A673 (cell line): ENCODE results near the gene SLC24A2. TPM values are rescaled to one million over a fixed set of nuclear protein-coding genes. Genes with fewer than 3 reads are reported as not detected.

ENCODE experiments used
- BruUV-seq: library from RNA; stranded (reverse); fragments of 400-500 nt; replicated peaks from 2 replicates; lab custom pipeline; 2021; lab: Mats Ljungman, UMichigan
- CTCF ChIA-PET: fragments of 300-600 bp; sonication (Branson Sonifier 250); formaldehyde crosslinking; loops from one replicate; lab custom pipeline; 2022; ENCODE audit warnings: antibody characterized with exemption; lab: Charles Lee
- POLR2A ChIA-PET: fragments of 300-600 bp; sonication (Branson Sonifier 250); formaldehyde crosslinking; loops from one replicate; lab custom pipeline; 2022; ENCODE audit warnings: antibody characterized with exemption; ENCODE audit not compliant: low non-redundant PET; lab: Charles Lee
- DNase-seq: peaks from one replicate; pipeline ENCODE4 v3.0.0-alpha.2; 2015; ENCODE audit warnings: low spot score
- H3K27ac ChIP-seq: fragments of 200-600 bp; sonication (generic); 2 replicates; pipeline ENCODE4 v1.5.1; 2016; ENCODE audit warnings: mixed run types, low read depth, mild to moderate bottlenecking, mixed read lengths, antibody characterized with exemption, low read length; ENCODE audit not compliant: poor library complexity, severe bottlenecking
- H3K27me3 ChIP-seq: fragments of 200-600 bp; sonication (generic); replicated peaks from 2 replicates; pipeline ENCODE4 v1.6.1; 2017; ENCODE audit warnings: mixed run types, low read depth, mild to moderate bottlenecking, mixed read lengths, antibody characterized with exemption, low read length; ENCODE audit not compliant: insufficient read depth, poor library complexity
- H3K36me3 ChIP-seq: fragments of 200-600 bp; sonication (generic); 2 replicates; pipeline ENCODE4 v1.6.1; 2016; ENCODE audit warnings: mixed run types, mild to moderate bottlenecking, mixed read lengths, antibody characterized with exemption, low read length; ENCODE audit not compliant: insufficient read depth, poor library complexity, severe bottlenecking
- H3K4me1 ChIP-seq: fragments of 200-600 bp; sonication (generic); 2 replicates; pipeline ENCODE4 v1.6.1; 2017; ENCODE audit warnings: mixed run types, mild to moderate bottlenecking, mixed read lengths, antibody characterized with exemption, low read length; ENCODE audit not compliant: insufficient read depth, poor library complexity, severe bottlenecking
- H3K4me3 ChIP-seq: fragments of 200-600 bp; sonication (generic); 2 replicates; pipeline ENCODE4 v1.5.1; 2016; ENCODE audit warnings: low read depth, mixed run types, mild to moderate bottlenecking, mixed read lengths, low read length; ENCODE audit not compliant: poor library complexity, severe bottlenecking
- H3K9me3 ChIP-seq: fragments of 200-600 bp; sonication (generic); 2 replicates; pipeline ENCODE4 v1.6.1; 2016; ENCODE audit warnings: mixed run types, low read depth, mild to moderate bottlenecking, mixed read lengths, antibody characterized with exemption, low read length; ENCODE audit not compliant: poor library complexity, severe bottlenecking
- CTCF ChIP-seq: fragments of 300-800, 200-600 bp; sonication (generic); conservative IDR thresholded peaks from 2 replicates; pipeline ENCODE4 v1.5.1; 2017; ENCODE audit warnings: low read depth, mild to moderate bottlenecking, antibody characterized with exemption, low read length, moderate library complexity, mixed read lengths
- EZH2 ChIP-seq: fragments of 200-600 bp; sonication (generic); IDR thresholded peaks from 2 replicates; pipeline ENCODE4 v1.6.1; 2017; ENCODE audit warnings: borderline replicate concordance, low read depth, mild to moderate bottlenecking, mixed read lengths, antibody characterized with exemption, low read length; ENCODE audit not compliant: poor library complexity, severe bottlenecking
- intact Hi-C: fragments of 100-400 bp; cut with micrococcal nuclease; formaldehyde crosslinking; loops from one replicate; pipeline ENCODE4 v1.10.0; 2022; ENCODE audit not compliant: unreplicated experiment
- total RNA-seq: library from RNA; stranded (reverse); gene quantifications from 2 replicates; pipeline ENCODE4 v1.2.3, GENCODE V29; 2021

SLC24A2 gene
- total RNA-seq, 1 experiment from 2014 or later = not detected

GRCh38 chr9:19828576-19829109 lies 39.8 kb upstream of the SLC24A2 start:
- no peak overlapping the region for H3K27ac ChIP-seq
- BruUV-seq = no TSS peak
- no peaks in the 10 kb centered on the region for H3K9me3 ChIP-seq
- no peak overlapping the region for H3K4me3 ChIP-seq
- H3K4me1 ChIP-seq = no peaks in the 10 kb centered on the region
- ChIA-PET CTCF (no interaction called here), POLR2A (no interaction called here)
- no peak for DNase-seq
- H3K36me3 ChIP-seq = no peaks in the 10 kb centered on the region
- intact Hi-C loops = no loop called here
- H3K27me3 ChIP-seq = no peaks in the 10 kb centered on the region
- TF ChIP-seq EZH2 = no peak
- no peak for TF ChIP-seq CTCF

DNA sequence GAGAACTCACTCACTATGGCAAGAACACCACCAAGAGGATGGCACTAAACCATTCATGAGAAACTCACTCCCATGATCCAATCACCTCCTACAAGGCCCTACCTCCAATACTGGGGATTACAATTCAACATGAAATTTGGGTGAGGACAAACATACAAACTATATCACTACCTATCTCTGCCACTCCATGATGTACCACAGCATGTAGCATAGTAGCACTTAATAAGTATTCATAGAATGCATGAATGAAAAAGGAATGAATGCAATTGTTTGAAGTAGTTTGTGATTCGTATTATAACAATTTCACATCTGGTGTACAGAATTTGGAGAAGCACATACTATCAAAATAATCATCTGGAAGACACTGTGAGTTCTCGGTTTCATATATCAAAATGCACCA lies 27.9 kb upstream of the SLC24A2 start:
- Histone ChIP-seq H3K4me3 (no peak overlapping the region), H3K27me3 (no peaks in the 10 kb centered on the region), H3K36me3 (no peaks in the 10 kb centered on the region), H3K27ac (no peak overlapping the region), H3K4me1 (no peaks in the 10 kb centered on the region), H3K9me3 (no peaks in the 10 kb centered on the region)
- TF ChIP-seq EZH2 = no peak
- no peak for TF ChIP-seq CTCF
- CTCF ChIA-PET = no interaction called here
- POLR2A ChIA-PET = no interaction called here
- no peak for DNase-seq
- no TSS peak for BruUV-seq
- intact Hi-C loops = no loop called here

GRCh38 chr9:19812194-19812593 lies 23.4 kb upstream of the SLC24A2 start:
- ChIA-PET CTCF (no interaction called here), POLR2A (no interaction called here)
- no peaks in the 10 kb centered on the region for H3K4me1 ChIP-seq
- no peaks in the 10 kb centered on the region for H3K36me3 ChIP-seq
- intact Hi-C loops = no loop called here
- no peak overlapping the region for H3K4me3 ChIP-seq
- DNase-seq = no peak
- no TSS peak for BruUV-seq
- no peak overlapping the region for H3K27ac ChIP-seq
- no peaks in the 10 kb centered on the region for H3K27me3 ChIP-seq
- TF ChIP-seq EZH2 (no peak), CTCF (no peak)
- H3K9me3 ChIP-seq = no peaks in the 10 kb centered on the region
